PFSK-1 (cell line): ENCODE results near the gene MAB21L4.

Source experiments
- FOXP2 ChIP-seq: optimal IDR thresholded peaks from 2 replicates; pipeline ENCODE3; 2011; ENCODE audit warnings: borderline replicate concordance, control low read depth, inconsistent platforms; ENCODE audit not compliant: insufficient read depth; ENCODE audit errors: extremely low read length, extremely low read depth
- POLR2AphosphoS5 ChIP-seq: IDR thresholded peaks from 2 replicates; pipeline ENCODE4 v1.6.1; 2012; ENCODE audit warnings: low read depth, mild to moderate bottlenecking, control low read depth, low read length, moderate library complexity
- SIN3A ChIP-seq: IDR thresholded peaks from 2 replicates; pipeline ENCODE4 v1.6.1; 2012; ENCODE audit warnings: mild to moderate bottlenecking, low read length, moderate library complexity, borderline replicate concordance; ENCODE audit not compliant: insufficient read depth
- TAF1 ChIP-seq: IDR thresholded peaks from 2 replicates; pipeline ENCODE4 v1.6.1; 2012; ENCODE audit warnings: low read length, control low read depth, borderline replicate concordance; ENCODE audit not compliant: insufficient read depth
- TF ChIP-seq, protein P1 (sequence below), 2 experiments: IDR thresholded peaks; 2 replicates each; pipeline versions ENCODE4 v1.6.1 to v1.8.0; 2011 to 2012; ENCODE audit warnings: low read depth in 2 of 2, low read length in 2 of 2, control low read depth in 1 of 2, inconsistent platforms in 1 of 2, mild to moderate bottlenecking in 1 of 2, moderate library complexity in 1 of 2; ENCODE audit not compliant: insufficient read depth in 1 of 2

The MAB21L4 gene

GRCh38 chr2:240868286-240869108 lies 27.5 kb downstream of the MAB21L4 start, which contains the start of gene AGXT:
Gene AGXT, plus strand, starts transcription at chr2:240868824. Its CDS starts 42 bp downstream, at chr2:240868866.
- no peak for TF ChIP-seq TAF1
- TF ChIP-seq FOXP2: no peak
- TF ChIP-seq, protein P1, sequence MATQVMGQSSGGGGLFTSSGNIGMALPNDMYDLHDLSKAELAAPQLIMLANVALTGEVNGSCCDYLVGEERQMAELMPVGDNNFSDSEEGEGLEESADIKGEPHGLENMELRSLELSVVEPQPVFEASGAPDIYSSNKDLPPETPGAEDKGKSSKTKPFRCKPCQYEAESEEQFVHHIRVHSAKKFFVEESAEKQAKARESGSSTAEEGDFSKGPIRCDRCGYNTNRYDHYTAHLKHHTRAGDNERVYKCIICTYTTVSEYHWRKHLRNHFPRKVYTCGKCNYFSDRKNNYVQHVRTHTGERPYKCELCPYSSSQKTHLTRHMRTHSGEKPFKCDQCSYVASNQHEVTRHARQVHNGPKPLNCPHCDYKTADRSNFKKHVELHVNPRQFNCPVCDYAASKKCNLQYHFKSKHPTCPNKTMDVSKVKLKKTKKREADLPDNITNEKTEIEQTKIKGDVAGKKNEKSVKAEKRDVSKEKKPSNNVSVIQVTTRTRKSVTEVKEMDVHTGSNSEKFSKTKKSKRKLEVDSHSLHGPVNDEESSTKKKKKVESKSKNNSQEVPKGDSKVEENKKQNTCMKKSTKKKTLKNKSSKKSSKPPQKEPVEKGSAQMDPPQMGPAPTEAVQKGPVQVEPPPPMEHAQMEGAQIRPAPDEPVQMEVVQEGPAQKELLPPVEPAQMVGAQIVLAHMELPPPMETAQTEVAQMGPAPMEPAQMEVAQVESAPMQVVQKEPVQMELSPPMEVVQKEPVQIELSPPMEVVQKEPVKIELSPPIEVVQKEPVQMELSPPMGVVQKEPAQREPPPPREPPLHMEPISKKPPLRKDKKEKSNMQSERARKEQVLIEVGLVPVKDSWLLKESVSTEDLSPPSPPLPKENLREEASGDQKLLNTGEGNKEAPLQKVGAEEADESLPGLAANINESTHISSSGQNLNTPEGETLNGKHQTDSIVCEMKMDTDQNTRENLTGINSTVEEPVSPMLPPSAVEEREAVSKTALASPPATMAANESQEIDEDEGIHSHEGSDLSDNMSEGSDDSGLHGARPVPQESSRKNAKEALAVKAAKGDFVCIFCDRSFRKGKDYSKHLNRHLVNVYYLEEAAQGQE (IDR thresholded peaks at IDR 0.05; ENCODE audit: insufficient read depth in 1 of 2, low read depth in 2 of 2, low read length in 2 of 2): no peak
- no peak for TF ChIP-seq POLR2AphosphoS5
- no peak for TF ChIP-seq SIN3A

DNA sequence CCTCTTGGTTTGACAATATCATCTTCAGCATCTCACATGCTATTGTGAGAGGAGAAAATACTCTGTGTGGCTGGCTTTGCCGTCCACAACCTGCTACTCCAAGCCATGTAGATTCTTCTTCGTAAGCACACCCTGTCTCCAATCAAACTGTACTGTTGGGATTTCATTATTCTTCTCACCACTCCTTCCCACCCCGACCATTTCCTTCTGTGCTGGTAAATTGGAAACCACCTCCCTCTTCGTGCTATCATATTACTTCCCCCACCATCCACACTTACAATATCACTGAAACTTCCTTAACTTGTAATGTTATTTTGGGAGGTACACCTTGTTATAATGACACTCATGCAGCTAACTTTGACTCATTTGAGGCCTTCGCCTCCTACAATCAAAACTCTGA lies 30.6 kb downstream of the MAB21L4 start:
- TF ChIP-seq POLR2AphosphoS5: no peak
- TF ChIP-seq SIN3A: no peak
- TF ChIP-seq TAF1: no peak
- no peak for TF ChIP-seq FOXP2
- TF ChIP-seq, protein P1 (IDR thresholded peaks at IDR 0.05; ENCODE audit: insufficient read depth in 1 of 2, low read depth in 2 of 2, low read length in 2 of 2): no peak

DNA sequence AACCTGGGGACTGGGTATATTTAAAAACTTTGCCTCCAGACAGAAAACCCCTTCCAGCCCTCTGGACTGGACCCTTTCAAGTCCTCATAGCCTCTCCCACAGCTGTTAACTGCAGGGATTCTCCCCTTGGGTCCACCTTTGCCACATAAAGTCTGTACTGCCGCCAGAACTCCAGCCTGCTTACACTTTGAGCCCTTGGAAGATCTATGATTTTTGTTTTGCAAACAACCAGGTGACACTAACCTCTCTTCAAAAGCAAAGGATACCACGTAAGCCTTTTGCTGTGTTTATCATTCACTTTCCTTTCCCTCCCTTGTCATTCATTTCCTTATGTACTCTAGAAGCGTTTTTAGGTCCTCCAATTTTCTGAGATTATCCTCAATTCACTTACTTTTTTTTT lies 31.5 kb downstream of the MAB21L4 start:
- no peak for TF ChIP-seq POLR2AphosphoS5
- no peak for TF ChIP-seq SIN3A

DNA sequence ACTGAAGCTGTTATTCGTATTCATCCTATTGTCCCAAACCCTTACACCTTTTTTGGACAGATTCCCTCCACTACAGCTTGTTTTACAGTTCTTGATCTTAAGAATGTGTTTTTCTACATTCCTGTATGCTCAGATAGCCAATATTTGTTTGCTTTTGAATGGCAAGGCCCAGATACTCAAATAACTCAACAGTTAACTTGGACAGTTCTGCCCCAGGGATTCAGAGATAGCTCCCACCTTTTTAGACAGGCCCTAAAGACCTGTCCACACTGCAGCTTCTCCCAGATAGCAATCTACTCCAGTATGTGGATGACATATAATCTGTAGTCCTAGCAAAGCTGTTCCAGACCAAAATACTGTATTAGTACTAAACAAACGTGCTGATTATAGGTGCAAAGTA lies 34.4 kb downstream of the MAB21L4 start:
- TF ChIP-seq, protein P1 (IDR thresholded peaks at IDR 0.05; ENCODE audit: insufficient read depth in 1 of 2, low read depth in 2 of 2, low read length in 2 of 2): no peak
- TF ChIP-seq TAF1 (no peak), FOXP2 (no peak)

DNA sequence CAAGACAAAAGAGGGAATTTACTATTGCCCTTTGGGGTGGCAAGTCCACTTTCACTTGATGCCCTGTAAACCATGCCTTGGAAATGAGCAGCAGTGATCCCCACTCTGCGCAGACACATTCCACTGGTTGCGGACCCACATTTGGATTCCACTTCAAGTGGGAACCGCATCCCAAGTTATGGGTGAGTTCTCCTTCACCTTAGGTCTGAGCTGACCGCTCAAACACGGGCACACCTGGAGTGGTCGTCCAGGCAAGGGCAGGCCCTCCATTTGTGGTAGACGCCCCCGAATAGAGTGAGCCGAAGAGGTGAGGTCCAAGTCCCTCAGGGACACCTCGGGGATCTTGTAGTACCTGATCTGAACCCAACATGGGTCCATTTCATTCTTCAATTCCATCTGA lies 37.1 kb downstream of the MAB21L4 start:
- TF ChIP-seq POLR2AphosphoS5 (no peak), SIN3A (no peak), TAF1 (no peak), FOXP2 (no peak)
- TF ChIP-seq, protein P1 (IDR thresholded peaks at IDR 0.05; ENCODE audit: insufficient read depth in 1 of 2, low read depth in 2 of 2, low read length in 2 of 2): no peak
